HG03457 (cell line): ENCODE results near the gene PPP2R3A.

Experiments
- ATAC-seq: cut with Tn5 transposase; IDR thresholded peaks from one replicate; pipeline ENCODE4 v1.9.1; 2021; ENCODE audit warnings: moderate number of reproducible peaks; ENCODE audit not compliant: unreplicated experiment

The PPP2R3A gene

GRCh38 chr3:136022529-136023263 is 57.2 kb downstream of the PPP2R3A start:
- ATAC-seq: no peak

- no peak for ATAC-seq
These were observed 57.9 kb downstream of the PPP2R3A start for GRCh38 chr3:136023264-136023978.

GRCh38 chr3:136036306-136036705 is 70.8 kb downstream of the PPP2R3A start:
- no peak for ATAC-seq

- no peak for ATAC-seq
These were observed 73.1 kb downstream of the PPP2R3A start for GRCh38 chr3:136038668-136039067.

- no peak for ATAC-seq
These were observed 77.2 kb downstream of the PPP2R3A start for GRCh38 chr3:136042608-136043221.

- no peak for ATAC-seq
These were observed 79.6 kb downstream of the PPP2R3A start for GRCh38 chr3:136044980-136045745.

- ATAC-seq: no peak
These were observed 82.5 kb downstream of the PPP2R3A start for GRCh38 chr3:136048068-136048467.

GRCh38 chr3:136050250-136050649 is 84.7 kb downstream of the PPP2R3A start:
- ATAC-seq: no peak

- ATAC-seq: no peak
These were observed 90.0 kb downstream of the PPP2R3A start for GRCh38 chr3:136055491-136055890.

- no peak for ATAC-seq
These were observed 101.7 kb downstream of the PPP2R3A start for GRCh38 chr3:136067211-136067610.

GRCh38 chr3:136068708-136069107 is 103.2 kb downstream of the PPP2R3A start:
- no peak for ATAC-seq

GRCh38 chr3:136069933-136070332 is 104.4 kb downstream of the PPP2R3A start:
- ATAC-seq: no peak

GRCh38 chr3:136070334-136070733 is 104.8 kb downstream of the PPP2R3A start:
- no peak for ATAC-seq

- ATAC-seq: no peak
These were observed 105.7 kb downstream of the PPP2R3A start for GRCh38 chr3:136070953-136071949.

- no peak for ATAC-seq
These were observed 109.1 kb downstream of the PPP2R3A start for GRCh38 chr3:136074546-136075170.

- no peak for ATAC-seq
These were observed 109.8 kb downstream of the PPP2R3A start for GRCh38 chr3:136075218-136075808.

GRCh38 chr3:136075811-136076210 is 110.3 kb downstream of the PPP2R3A start:
- no peak for ATAC-seq

- no peak for ATAC-seq
These were observed 113.2 kb downstream of the PPP2R3A start for GRCh38 chr3:136078421-136079364.
